HFF-Myc (cell line): ENCODE measurements around the gene PFKP.

ENCODE experiments used
- DNase-seq: peaks from one replicate; pipeline ENCODE4 v3.0.0-alpha.2; 2011; ENCODE audit warnings: low read depth; ENCODE audit errors: extremely low read depth
- H3K4me3 ChIP-seq: replicated peaks from 2 replicates; pipeline ENCODE4 v1.5.1; 2011; ENCODE audit warnings: low read depth, mild to moderate bottlenecking, control low read depth, low read length
- CTCF ChIP-seq: IDR thresholded peaks from 2 replicates; pipeline ENCODE4 v1.5.1; 2012; ENCODE audit warnings: mild to moderate bottlenecking, low read depth, low read length, control low read depth; ENCODE audit errors: missing control alignments

PFKP gene

GRCh38 chr10:3145366-3145765, 78.0 kb downstream of the PFKP start:
- H3K4me3 ChIP-seq = no peak overlapping the region
- DNase-seq = no peak
- TF ChIP-seq CTCF = no peak

- TF ChIP-seq CTCF = no peak
- no peak overlapping the region for H3K4me3 ChIP-seq
- no peak for DNase-seq
These were observed 78.9 kb downstream of the PFKP start for GRCh38 chr10:3146289-3146688.

GRCh38 chr10:3147117-3147820, 79.9 kb downstream of the PFKP start:
- no peak for TF ChIP-seq CTCF
- H3K4me3 ChIP-seq = no peak overlapping the region

GRCh38 chr10:3148041-3148440, 80.7 kb downstream of the PFKP start:
- DNase-seq = no peak
- no peak for TF ChIP-seq CTCF
- no peak overlapping the region for H3K4me3 ChIP-seq

More at GRCh38 chr10:3147117-3147820, 79.9 kb downstream of the PFKP start:
- DNase-seq = no peak

- DNase-seq = no peak
- no peak overlapping the region for H3K4me3 ChIP-seq
- TF ChIP-seq CTCF = no peak
These were observed 81.6 kb downstream of the PFKP start for GRCh38 chr10:3148994-3149393.

- TF ChIP-seq CTCF = no peak
- H3K4me3 ChIP-seq = no peak overlapping the region
These were observed 82.6 kb downstream of the PFKP start for GRCh38 chr10:3149918-3150317.

GRCh38 chr10:3150366-3150765, 83.0 kb downstream of the PFKP start:
- no peak for TF ChIP-seq CTCF
- H3K4me3 ChIP-seq = no peak overlapping the region
- DNase-seq = no peak

More at GRCh38 chr10:3149918-3150317, 82.6 kb downstream of the PFKP start:
- DNase-seq = no peak
